HepG2 (cell line): Measurements from ENCODE around the gene EFNA4. TPM values are rescaled to one million over a fixed set of nuclear protein-coding genes. Genes with fewer than 3 reads are reported as not detected.

Source experiments
- ATAC-seq: fragments of 200-7000 bp; cut with Tn5 transposase; 3 replicates; pipeline ENCODE4 v1.9.1; 2020; ENCODE audit warnings: mild to moderate bottlenecking, moderate library complexity
- BruUV-seq: library from RNA; stranded (reverse); fragments of 400-500 nt; replicated peaks from 2 replicates; lab custom pipeline; 2021; lab: Mats Ljungman, UMichigan
- CTCF ChIA-PET: fragments of 300-600 bp; formaldehyde crosslinking; extraction: SDS; loops from one replicate; lab custom pipeline; 2021; ENCODE audit warnings: low total read pairs, inconsistent platforms, low intra/inter-chr PET ratio; lab: Yijun Ruan, JAX
- POLR2A ChIA-PET: fragments of 350-600 bp; sonication (Branson Sonifier 250); formaldehyde crosslinking; loops from one replicate; lab custom pipeline; 2020; ENCODE audit warnings: antibody characterized with exemption, inconsistent platforms; lab: Yijun Ruan, JAX
- DNase-seq: peaks from one replicate; pipeline ENCODE4 v3.0.0-alpha.2; 2015; ENCODE audit warnings: low spot score
- FAIRE-seq: peaks from 3 replicates; lab custom pipeline; 2011; peaks lifted over from hg19 to GRCh38; lab: Jason Lieb, UNC
- H2AFZ ChIP-seq: one replicate; pipeline ENCODE4 v1.6.1; 2011; ENCODE audit warnings: low read length, inconsistent platforms
- H3K27ac ChIP-seq: fragments of 300-600 bp; 3 replicates; pipeline ENCODE4 v1.8.0; 2011; ENCODE audit warnings: mixed run types, mild to moderate bottlenecking, mixed read lengths, low read length, inconsistent platforms; ENCODE audit not compliant: insufficient read depth; ENCODE audit errors: extremely low read length
- H3K27me3 ChIP-seq, 2 experiments: fragments of 200-600 bp in 1 of 2; 2 replicates in 1 of 2; 3 replicates in 1 of 2; pipeline versions ENCODE4 v1.6.0 to v1.8.0; 2011; ENCODE audit warnings: low read length in 2 of 2, mild to moderate bottlenecking in 2 of 2, moderate library complexity in 2 of 2, inconsistent platforms in 1 of 2; ENCODE audit not compliant: insufficient read depth in 2 of 2, control insufficient read depth in 1 of 2
- H3K36me3 ChIP-seq, 2 experiments: fragments of 200-600 bp in 1 of 2; replicated peaks in 1 of 2; 2 replicates in 1 of 2; 3 replicates in 1 of 2; pipeline versions ENCODE4 v1.5.1 to v1.8.0; 2011; ENCODE audit warnings: low read length in 2 of 2, inconsistent platforms in 1 of 2; ENCODE audit not compliant: insufficient read depth in 2 of 2, control insufficient read depth in 1 of 2
- H3K4me1 ChIP-seq: 2 replicates; pipeline ENCODE4 v1.5.1; 2012; ENCODE audit warnings: low read length, inconsistent platforms; ENCODE audit not compliant: insufficient read depth
- H3K4me2 ChIP-seq: 2 replicates; pipeline ENCODE4 v1.6.0; 2011; ENCODE audit warnings: low read depth, low read length, inconsistent platforms
- H3K4me3 ChIP-seq, 3 experiments: fragments of 200-600 bp in 1 of 3; sonication (generic), shearing (Covaris generic) in 1 of 3; replicated peaks in 1 of 3; 2 replicates each; pipeline ENCODE4 v1.5.1; 2011 to 2016; ENCODE audit warnings: low read length in 3 of 3, inconsistent platforms in 2 of 3, low read depth in 2 of 3, mild to moderate bottlenecking in 2 of 3, control low read depth in 1 of 3, mixed read lengths in 1 of 3; ENCODE audit not compliant: insufficient read depth in 1 of 3
- H3K79me2 ChIP-seq: one replicate; pipeline ENCODE4 v1.6.1; 2011; ENCODE audit warnings: low read length, inconsistent platforms; ENCODE audit not compliant: insufficient read depth
- H3K9ac ChIP-seq: 2 replicates; pipeline ENCODE4 v1.6.0; 2011; ENCODE audit warnings: mild to moderate bottlenecking, low read depth, low read length, inconsistent platforms; ENCODE audit not compliant: insufficient read depth
- H3K9me3 ChIP-seq: 2 replicates; pipeline ENCODE4 v1.5.1; 2012; ENCODE audit warnings: mild to moderate bottlenecking, low read length
- H4K20me1 ChIP-seq: 2 replicates; pipeline ENCODE4 v1.6.0; 2011; ENCODE audit warnings: inconsistent platforms, mild to moderate bottlenecking, low read length, moderate library complexity; ENCODE audit not compliant: insufficient read depth
- CCAR2 ChIP-seq: fragments of 200-400 bp; formaldehyde crosslinking; optimal IDR thresholded peaks from 2 replicates; pipeline ENCODE3; 2018; ENCODE audit warnings: low read depth, mild to moderate bottlenecking, low read length, moderate library complexity
- FOXA1 ChIP-seq, 2 experiments: fragments of 450-650 bp in 1 of 2; sonication (generic) in 1 of 2; formaldehyde crosslinking in 1 of 2; IDR thresholded peaks; 2 replicates each; pipeline versions ENCODE4 v1.4.0 to v1.6.1; 2016 to 2020; ENCODE audit warnings: missing genetic modification reagents in 1 of 2
- GPN1 ChIP-seq: sonication (generic); formaldehyde crosslinking; IDR thresholded peaks from 2 replicates; pipeline ENCODE4 v1.5.1; 2020; ENCODE audit warnings: missing genetic modification reagents, borderline replicate concordance
- HOXA3 ChIP-seq: sonication (generic); formaldehyde crosslinking; IDR thresholded peaks from 2 replicates; pipeline ENCODE4 v1.5.0; 2020; ENCODE audit warnings: missing genetic modification reagents
- PBX3 ChIP-seq: sonication (generic); formaldehyde crosslinking; IDR thresholded peaks from 2 replicates; pipeline ENCODE4 v1.8.1; 2023; ENCODE audit warnings: missing genetic modification reagents, inconsistent platforms, borderline replicate concordance
- RFX5 ChIP-seq: IDR thresholded peaks from 2 replicates; pipeline ENCODE4 v1.6.1; 2011; ENCODE audit warnings: low read depth, low read length, improper control_type of control experiment
- SNAPC5 ChIP-seq: sonication (generic); formaldehyde crosslinking; IDR thresholded peaks from 2 replicates; pipeline ENCODE4 v1.8.1; 2023; ENCODE audit warnings: mild to moderate bottlenecking, missing genetic modification reagents, borderline replicate concordance
- ZNF274 ChIP-seq: sonication (generic); formaldehyde crosslinking; IDR thresholded peaks from 2 replicates; pipeline ENCODE4 v1.5.1; 2020; ENCODE audit warnings: mild to moderate bottlenecking, missing genetic modification reagents
- ZNF710 ChIP-seq: sonication (generic); formaldehyde crosslinking; IDR thresholded peaks from 2 replicates; pipeline ENCODE4 v1.5.0; 2020; ENCODE audit warnings: mild to moderate bottlenecking, missing genetic modification reagents, borderline replicate concordance
- ZSCAN20 ChIP-seq: sonication (generic); formaldehyde crosslinking; IDR thresholded peaks from 2 replicates; pipeline ENCODE4 v1.4.0; 2020; ENCODE audit warnings: missing genetic modification reagents, mild to moderate bottlenecking, borderline replicate concordance
- WGBS: methylation state at CpG from one replicate; pipeline ENCODE4 v1.1.6; 2017; ENCODE audit warnings: low lambda C conversion rate; 5-methylcytosine and 5-hydroxymethylcytosine counted together
- in situ Hi-C: cut with HindIII; loops from 2 replicates; pipeline ENCODE4 v1.10.0; 2017; ENCODE audit warnings: low pct_unique_long_range_greater_than_20kb; ENCODE audit not compliant: extremely low pct_ligation_motif_present
- intact Hi-C: fragments of 100-400 bp; cut with micrococcal nuclease; formaldehyde crosslinking; loops from one replicate; pipeline ENCODE4 v1.10.0; 2022; ENCODE audit not compliant: unreplicated experiment
- polyA plus RNA-seq, 8 experiments: library from polyadenylated mRNA; depleted of rRNA in 3 of 8; stranded (reverse) in 7 of 8; unstranded in 1 of 8; fragments of >200 nt; fragmentation: Illumina TruSeq in 4 of 8; extraction: Trizol in 4 of 8; gene quantifications; 2 replicates each; pipeline versions ENCODE4 v1.2.1 to v1.2.3, GENCODE V29; 2011 to 2016; ENCODE audit warnings: low read depth in 4 of 8, missing spikeins in 1 of 8, mixed read lengths in 1 of 8; ENCODE audit not compliant: insufficient read depth in 1 of 8
- total RNA-seq, 5 experiments: library from RNA; depleted of rRNA; stranded (reverse); fragments of >200 nt; fragmentation: Illumina TruSeq; extraction: Trizol; gene quantifications; 2 replicates each; pipeline ENCODE4 v1.2.3, GENCODE V29; 2016; ENCODE audit warnings: low read depth in 1 of 5
- TF ChIP-seq, protein P1 (sequence below): sonication (generic); formaldehyde crosslinking; IDR thresholded peaks from 2 replicates; pipeline ENCODE4 v1.4.0; 2020; ENCODE audit warnings: missing genetic modification reagents

The EFNA4 gene
- total and polyA plus RNA-seq, 2 of the 13 experiments (the other 11 are each of a cell fraction or from before 2014, with no cell fraction given) = 12.0 to 17.2 TPM

DNA sequence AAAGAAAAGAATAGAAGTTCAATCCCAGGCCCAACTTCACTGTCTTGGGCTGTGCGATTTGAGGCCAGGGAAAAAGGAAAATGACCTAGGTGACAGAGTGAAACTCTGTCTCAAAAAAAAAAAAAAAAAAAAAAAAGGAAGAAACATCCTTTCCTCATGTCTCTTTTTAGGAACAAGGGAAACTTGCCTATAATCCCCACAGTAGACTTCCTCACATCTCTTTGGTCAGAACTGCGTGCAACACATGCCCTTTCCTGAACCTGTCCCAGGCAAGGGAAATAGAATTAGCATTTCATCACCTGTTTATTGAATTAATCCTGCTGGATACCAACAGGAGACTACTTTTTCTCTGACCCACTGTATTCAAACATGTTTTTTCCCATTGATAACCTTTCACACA, 27.6 kb upstream of the EFNA4 start (continued):
- TF ChIP-seq, protein P1, sequence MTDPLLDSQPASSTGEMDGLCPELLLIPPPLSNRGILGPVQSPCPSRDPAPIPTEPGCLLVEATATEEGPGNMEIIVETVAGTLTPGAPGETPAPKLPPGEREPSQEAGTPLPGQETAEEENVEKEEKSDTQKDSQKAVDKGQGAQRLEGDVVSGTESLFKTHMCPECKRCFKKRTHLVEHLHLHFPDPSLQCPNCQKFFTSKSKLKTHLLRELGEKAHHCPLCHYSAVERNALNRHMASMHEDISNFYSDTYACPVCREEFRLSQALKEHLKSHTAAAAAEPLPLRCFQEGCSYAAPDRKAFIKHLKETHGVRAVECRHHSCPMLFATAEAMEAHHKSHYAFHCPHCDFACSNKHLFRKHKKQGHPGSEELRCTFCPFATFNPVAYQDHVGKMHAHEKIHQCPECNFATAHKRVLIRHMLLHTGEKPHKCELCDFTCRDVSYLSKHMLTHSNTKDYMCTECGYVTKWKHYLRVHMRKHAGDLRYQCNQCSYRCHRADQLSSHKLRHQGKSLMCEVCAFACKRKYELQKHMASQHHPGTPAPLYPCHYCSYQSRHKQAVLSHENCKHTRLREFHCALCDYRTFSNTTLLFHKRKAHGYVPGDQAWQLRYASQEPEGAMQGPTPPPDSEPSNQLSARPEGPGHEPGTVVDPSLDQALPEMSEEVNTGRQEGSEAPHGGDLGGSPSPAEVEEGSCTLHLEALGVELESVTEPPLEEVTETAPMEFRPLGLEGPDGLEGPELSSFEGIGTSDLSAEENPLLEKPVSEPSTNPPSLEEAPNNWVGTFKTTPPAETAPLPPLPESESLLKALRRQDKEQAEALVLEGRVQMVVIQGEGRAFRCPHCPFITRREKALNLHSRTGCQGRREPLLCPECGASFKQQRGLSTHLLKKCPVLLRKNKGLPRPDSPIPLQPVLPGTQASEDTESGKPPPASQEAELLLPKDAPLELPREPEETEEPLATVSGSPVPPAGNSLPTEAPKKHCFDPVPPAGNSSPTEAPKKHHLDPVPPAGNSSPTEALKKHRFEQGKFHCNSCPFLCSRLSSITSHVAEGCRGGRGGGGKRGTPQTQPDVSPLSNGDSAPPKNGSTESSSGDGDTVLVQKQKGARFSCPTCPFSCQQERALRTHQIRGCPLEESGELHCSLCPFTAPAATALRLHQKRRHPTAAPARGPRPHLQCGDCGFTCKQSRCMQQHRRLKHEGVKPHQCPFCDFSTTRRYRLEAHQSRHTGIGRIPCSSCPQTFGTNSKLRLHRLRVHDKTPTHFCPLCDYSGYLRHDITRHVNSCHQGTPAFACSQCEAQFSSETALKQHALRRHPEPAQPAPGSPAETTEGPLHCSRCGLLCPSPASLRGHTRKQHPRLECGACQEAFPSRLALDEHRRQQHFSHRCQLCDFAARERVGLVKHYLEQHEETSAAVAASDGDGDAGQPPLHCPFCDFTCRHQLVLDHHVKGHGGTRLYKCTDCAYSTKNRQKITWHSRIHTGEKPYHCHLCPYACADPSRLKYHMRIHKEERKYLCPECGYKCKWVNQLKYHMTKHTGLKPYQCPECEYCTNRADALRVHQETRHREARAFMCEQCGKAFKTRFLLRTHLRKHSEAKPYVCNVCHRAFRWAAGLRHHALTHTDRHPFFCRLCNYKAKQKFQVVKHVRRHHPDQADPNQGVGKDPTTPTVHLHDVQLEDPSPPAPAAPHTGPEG (CRISPR knock-in tag) = no peak
- TF ChIP-seq RFX5 (no peak), GPN1 (CRISPR knock-in tag) (no peak)

GRCh38 chr1:155037043-155037442, 26.5 kb upstream of the EFNA4 start:
- ChIA-PET POLR2A (interaction anchor here (0.9 kb wide), 1 partner anchor 26 kb away, joined by 3 read pairs; the partner anchor contains the start of gene EFNA4), CTCF (no interaction called here)
- intact Hi-C loops (no loop called here), in situ Hi-C loops (no loop called here)
- DNase-seq (no peak), ATAC-seq (no peak; the same call in 2 of the 3 replicates), FAIRE-seq (no peak)
- H2AFZ ChIP-seq = no peak overlapping the region
- no peak overlapping the region for H3K4me3 ChIP-seq
- no peaks in the 10 kb centered on the region for H3K79me2 ChIP-seq
- no peaks in the 10 kb centered on the region for H3K36me3 ChIP-seq
- no peaks in the 10 kb centered on the region for H3K9me3 ChIP-seq
- no peak overlapping the region for H3K4me2 ChIP-seq
- WGBS = 0% methylated on average over 1 of the region's 3 CpGs
- H4K20me1 ChIP-seq = no peaks in the 10 kb centered on the region
- H3K9ac ChIP-seq = no peak overlapping the region
- H3K27me3 ChIP-seq = peaks cover 14 to 55% of the 10 kb centered on the region in 2 experiments
- BruUV-seq = no TSS peak
- no peak overlapping the region for H3K27ac ChIP-seq
- peaks cover 24% of the 10 kb centered on the region for H3K4me1 ChIP-seq
- TF ChIP-seq PBX3 (CRISPR knock-in tag) (no peak), ZSCAN20 (CRISPR knock-in tag) (no peak), ZNF710 (no peak), ZNF274 (CRISPR knock-in tag) (no peak), SNAPC5 (no peak), FOXA1 (IDR thresholded peaks at IDR 0.05) (no peak), FOXA1 (CRISPR knock-in tag; IDR thresholded peaks at IDR 0.05) (no peak), CCAR2 (no peak), HOXA3 (CRISPR knock-in tag) (no peak)
